SK-N-MC (cell line): ENCODE measurements around the gene ARL6IP6.

Experiments used
- DNase-seq: peaks from one replicate; pipeline ENCODE4 v3.0.0-alpha.2; 2011; ENCODE audit warnings: low read depth, low spot score
- H3K27ac ChIP-seq: fragments of 200-600 bp; sonication (generic); 2 replicates; pipeline ENCODE4 v1.5.1; 2016; ENCODE audit warnings: mixed run types
- H3K36me3 ChIP-seq: fragments of 200-600 bp; sonication (generic); 2 replicates; pipeline ENCODE4 v1.6.1; 2017; ENCODE audit warnings: antibody characterized with exemption, low read length, mixed read lengths; ENCODE audit not compliant: insufficient read depth
- H3K4me3 ChIP-seq: fragments of 200-600 bp; sonication (generic); 2 replicates; pipeline ENCODE4 v1.5.1; 2016
- H3K9ac ChIP-seq: fragments of 200-600 bp; sonication (generic); 2 replicates; pipeline ENCODE4 v1.8.0; 2017; ENCODE audit warnings: mixed run types, mixed read lengths; ENCODE audit not compliant: insufficient read length
- H3K9me3 ChIP-seq: fragments of 200-600 bp; sonication (generic); 2 replicates; pipeline ENCODE4 v1.6.1; 2017; ENCODE audit warnings: low read depth, mild to moderate bottlenecking, antibody characterized with exemption, low read length, moderate library complexity, mixed read lengths
- EZH2 ChIP-seq: fragments of 200-600 bp; sonication (generic); IDR thresholded peaks from one replicate; pipeline ENCODE4 v1.6.1; 2017; ENCODE audit warnings: antibody characterized with exemption
- FOXP2 ChIP-seq: optimal IDR thresholded peaks from 2 replicates; pipeline ENCODE3; 2011; ENCODE audit warnings: mild to moderate bottlenecking, moderate library complexity; ENCODE audit not compliant: insufficient read depth; ENCODE audit errors: extremely low read length, control extremely low read depth
- POLR2AphosphoS5 ChIP-seq: IDR thresholded peaks from 2 replicates; pipeline ENCODE4 v1.6.1; 2012; ENCODE audit warnings: mild to moderate bottlenecking, low read depth, low read length, borderline replicate concordance

The ARL6IP6 gene

GRCh38 chr2:152695763-152696162 lies 22.7 kb upstream of the ARL6IP6 start:
- TF ChIP-seq FOXP2 (no peak), EZH2 (no peak), POLR2AphosphoS5 (no peak)
- Histone ChIP-seq H3K9me3 (no peaks in the 10 kb centered on the region), H3K9ac (no peak overlapping the region), H3K4me3 (no peak overlapping the region), H3K36me3 (peaks cover 44% of the 10 kb centered on the region), H3K27ac (no peak overlapping the region)
- no peak for DNase-seq

GRCh38 chr2:152696476-152696875 lies 21.9 kb upstream of the ARL6IP6 start:
- DNase-seq = no peak
- Histone ChIP-seq H3K9me3 (no peaks in the 10 kb centered on the region), H3K9ac (no peak overlapping the region), H3K4me3 (no peak overlapping the region), H3K36me3 (peaks cover 46% of the 10 kb centered on the region), H3K27ac (peak overlapping the region; percentile 55; the same call in 1 of the 2 replicates)
- no peak for TF ChIP-seq FOXP2
- TF ChIP-seq POLR2AphosphoS5 = no peak
- TF ChIP-seq EZH2 = no peak

GRCh38 chr2:152701198-152701597 lies 17.2 kb upstream of the ARL6IP6 start:
- Histone ChIP-seq H3K36me3 (peaks cover 62% of the 10 kb centered on the region), H3K9ac (no peak overlapping the region), H3K9me3 (no peaks in the 10 kb centered on the region), H3K4me3 (no peak overlapping the region), H3K27ac (no peak overlapping the region)
- no peak for TF ChIP-seq POLR2AphosphoS5
- no peak for TF ChIP-seq FOXP2
- no peak for TF ChIP-seq EZH2
- no peak for DNase-seq

GRCh38 chr2:152706477-152707021 lies 11.9 kb upstream of the ARL6IP6 start:
- no peak for DNase-seq
- 0 out of 2 replicates have a peak, but pooled peaks cover 2% of the 10 kb centered on the region for H3K9me3 ChIP-seq
- no peak overlapping the region for H3K4me3 ChIP-seq
- no peak overlapping the region for H3K9ac ChIP-seq
- TF ChIP-seq FOXP2 (no peak), EZH2 (no peak), POLR2AphosphoS5 (no peak)
- H3K27ac ChIP-seq = no peak overlapping the region
- H3K36me3 ChIP-seq = peaks cover 94% of the 10 kb centered on the region

- Histone ChIP-seq H3K36me3 (peaks cover 94% of the 10 kb centered on the region), H3K27ac (no peak overlapping the region), H3K4me3 (no peak overlapping the region), H3K9ac (no peak overlapping the region), H3K9me3 (0 out of 2 replicates have a peak, but pooled peaks cover 2% of the 10 kb centered on the region)
- no peak for DNase-seq
- TF ChIP-seq FOXP2 (no peak), POLR2AphosphoS5 (no peak), EZH2 (no peak)
Measured at GRCh38 chr2:152708742-152709141, 9.7 kb upstream of the ARL6IP6 start.

GRCh38 chr2:152710713-152711112 lies 7.7 kb upstream of the ARL6IP6 start:
- H3K4me3 ChIP-seq = no peak overlapping the region
- no peak overlapping the region for H3K9ac ChIP-seq
- TF ChIP-seq EZH2 = no peak
- TF ChIP-seq POLR2AphosphoS5 = no peak
- TF ChIP-seq FOXP2 = no peak
- H3K36me3 ChIP-seq = peaks cover 100% of the 10 kb centered on the region
- H3K27ac ChIP-seq = no peak overlapping the region
- H3K9me3 ChIP-seq = 0 out of 2 replicates have a peak, but pooled peaks cover 2% of the 10 kb centered on the region
- DNase-seq = no peak

GRCh38 chr2:152715112-152715511 lies 3.3 kb upstream of the ARL6IP6 start:
- H3K36me3 ChIP-seq = peaks cover 57% of the 10 kb centered on the region
- no peak overlapping the region for H3K9ac ChIP-seq
- H3K27ac ChIP-seq = no peak overlapping the region
- H3K9me3 ChIP-seq = no peaks in the 10 kb centered on the region
- peak overlapping the region; percentile 98 for H3K4me3 ChIP-seq
- TF ChIP-seq FOXP2 (no peak), POLR2AphosphoS5 (no peak), EZH2 (no peak)
- DNase-seq = no peak

GRCh38 chr2:152715854-152716428 lies 2.5 kb upstream of the ARL6IP6 start:
- Histone ChIP-seq H3K9me3 (no peaks in the 10 kb centered on the region), H3K36me3 (peaks cover 50% of the 10 kb centered on the region), H3K27ac (no peak overlapping the region), H3K9ac (peak overlapping the region; percentile 95), H3K4me3 (peak overlapping the region; percentile 98)
- no peak for TF ChIP-seq POLR2AphosphoS5
- no peak for TF ChIP-seq FOXP2
- TF ChIP-seq EZH2 = no peak
- DNase-seq = no peak
